Panc1 (cell line): ENCODE data around the gene NDUFB1. TPM values are rescaled to one million over a fixed set of nuclear protein-coding genes. Genes with fewer than 3 reads are reported as not detected.
A peak's percentile ranks its signal among the peaks of the same experiment; 100 is the strongest.

Experiments used
- ATAC-seq: fragments of 200-7000 bp; cut with Tn5 transposase; 2 replicates; pipeline ENCODE4 v1.9.1; 2020; ENCODE audit warnings: mild to moderate bottlenecking, moderate library complexity
- BruUV-seq: library from RNA; stranded (reverse); fragments of 400-500 nt; replicated peaks from 2 replicates; lab custom pipeline; 2021; lab: Mats Ljungman, UMichigan
- CTCF ChIA-PET: fragments of 300-600 bp; sonication (Branson Sonifier 250); formaldehyde crosslinking; loops from one replicate; lab custom pipeline; 2022; ENCODE audit warnings: antibody characterized with exemption; lab: Charles Lee
- POLR2A ChIA-PET: fragments of 300-600 bp; sonication (Branson Sonifier 250); formaldehyde crosslinking; loops from one replicate; lab custom pipeline; 2022; ENCODE audit warnings: antibody characterized with exemption; lab: Charles Lee
- DNase-seq: peaks from one replicate; pipeline ENCODE4 v3.0.0-alpha.2; 2010; ENCODE audit warnings: low read depth, low spot score
- H3K27ac ChIP-seq: 2 replicates; pipeline ENCODE4 v1.5.1; 2011; ENCODE audit warnings: mild to moderate bottlenecking, low read length, inconsistent platforms
- H3K27me3 ChIP-seq: fragments of 200-500 bp; sonication (Bioruptor generic); 2 replicates; pipeline ENCODE4 v1.6.0; 2014; ENCODE audit warnings: low read length, inconsistent platforms; ENCODE audit not compliant: control insufficient read depth, insufficient read depth
- H3K36me3 ChIP-seq: fragments of 200-500 bp; sonication (Bioruptor generic); 2 replicates; pipeline ENCODE4 v1.5.1; 2014; ENCODE audit warnings: inconsistent platforms, mild to moderate bottlenecking, low read length, moderate library complexity; ENCODE audit not compliant: control insufficient read depth, insufficient read depth
- H3K4me1 ChIP-seq: 2 replicates; pipeline ENCODE4 v1.5.1; 2011; ENCODE audit warnings: inconsistent platforms, mild to moderate bottlenecking, low read length, moderate library complexity; ENCODE audit not compliant: control insufficient read depth, insufficient read depth
- H3K4me3 ChIP-seq, 2 experiments: 2 replicates each; pipeline ENCODE4 v1.5.1; 2011 to 2012; ENCODE audit warnings: low read depth in 2 of 2, low read length in 2 of 2, mild to moderate bottlenecking in 2 of 2, inconsistent platforms in 1 of 2, moderate library complexity in 1 of 2
- H3K9me3 ChIP-seq: fragments of 200-500 bp; sonication (Bioruptor generic); 2 replicates; pipeline ENCODE4 v1.5.1; 2014; ENCODE audit warnings: low read depth, mild to moderate bottlenecking, inconsistent platforms, low read length, moderate library complexity; ENCODE audit not compliant: control insufficient read depth, insufficient read depth
- POLR2AphosphoS5 ChIP-seq: IDR thresholded peaks from 2 replicates; pipeline ENCODE4 v1.6.1; 2012; ENCODE audit warnings: mild to moderate bottlenecking, low read depth, low read length, moderate library complexity
- REST ChIP-seq, 2 experiments: IDR thresholded peaks; 2 replicates each; pipeline ENCODE4 v1.6.1; 2011 to 2012; ENCODE audit warnings: low read depth in 2 of 2, control low read depth in 1 of 2, low read length in 1 of 2, mild to moderate bottlenecking in 1 of 2, moderate library complexity in 1 of 2; ENCODE audit not compliant: insufficient read depth in 1 of 2
- SIN3A ChIP-seq: IDR thresholded peaks from 2 replicates; pipeline ENCODE4 v1.6.1; 2012; ENCODE audit warnings: low read depth, mild to moderate bottlenecking, low read length, moderate library complexity, borderline replicate concordance; ENCODE audit not compliant: insufficient read depth
- TCF7L2 ChIP-seq: IDR thresholded peaks from 2 replicates; pipeline ENCODE4 v1.6.1; 2011; ENCODE audit warnings: mild to moderate bottlenecking, low read depth, low read length, inconsistent platforms
- in situ Hi-C: cut with HindIII; loops from 2 replicates; pipeline ENCODE4 v1.10.0; 2016; ENCODE audit warnings: low sequenced_read_pairs, low pct_unique_long_range_greater_than_20kb
- intact Hi-C: fragments of 100-400 bp; cut with micrococcal nuclease; formaldehyde crosslinking; loops from one replicate; pipeline ENCODE4 v1.10.0; 2022; ENCODE audit not compliant: unreplicated experiment
- total RNA-seq: library from RNA; stranded (reverse); gene quantifications from one replicate; pipeline ENCODE4 v1.2.1, GENCODE V29; 2021; ENCODE audit not compliant: unreplicated experiment
- TF ChIP-seq, protein P1 (sequence below): fragments of 450-650 bp; IDR thresholded peaks from 2 replicates; pipeline ENCODE4 v1.5.1; 2017; ENCODE audit warnings: mild to moderate bottlenecking

NDUFB1 gene
- total RNA-seq, 1 experiment from 2014 or later, result 126 TPM

DNA sequence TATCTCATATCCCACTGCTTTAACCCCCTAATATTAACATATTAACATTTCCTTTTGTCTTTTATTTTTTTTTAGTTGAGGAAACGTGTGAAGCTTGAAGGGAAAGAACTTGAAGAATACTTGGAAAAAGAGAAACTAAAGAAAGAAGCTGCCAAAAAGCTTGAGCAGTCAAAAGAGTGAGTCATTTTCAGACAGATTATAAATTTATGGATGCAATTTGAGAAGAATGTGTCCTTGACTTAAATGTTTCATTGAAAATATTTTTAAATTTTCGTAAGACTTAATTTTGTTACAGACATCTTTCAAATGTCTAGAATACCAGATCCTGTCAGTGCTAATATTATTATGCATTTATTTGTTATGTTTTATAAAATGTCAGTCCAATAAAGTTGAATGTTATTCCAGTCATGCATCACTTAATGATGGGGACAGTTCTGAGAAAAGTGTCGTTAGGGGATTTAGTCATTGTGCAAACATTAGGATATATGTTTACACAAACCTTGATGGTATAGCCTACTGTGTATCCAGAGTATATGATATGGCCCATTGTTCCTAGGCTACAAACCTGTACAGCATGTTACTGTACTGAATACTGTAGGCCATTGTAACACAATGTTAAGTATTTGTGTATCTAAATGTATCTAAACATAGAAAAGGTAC lies 32.9 kb upstream of the NDUFB1 start:
- Histone ChIP-seq H3K36me3 (peaks cover 21% of the 10 kb centered on the region), H3K4me1 (peaks cover 5% of the 10 kb centered on the region), H3K27ac (peak overlapping the region; percentile 39; the same call in 1 of the 2 replicates), H3K4me3 (no peak overlapping the region), H3K27me3 (no peaks in the 10 kb centered on the region), H3K9me3 (no peaks in the 10 kb centered on the region)
- ChIA-PET CTCF (no interaction called here), POLR2A (no interaction called here)
- in situ Hi-C loops, result no loop called here
- intact Hi-C loops, result no loop called here
- TF ChIP-seq SIN3A (no peak), REST (IDR thresholded peaks at IDR 0.05; ENCODE audit: insufficient read depth in 1 of 2, low read depth in 2 of 2, low read length in 1 of 2) (no peak), POLR2AphosphoS5 (no peak), TCF7L2 (no peak)
- TF ChIP-seq, protein P1, sequence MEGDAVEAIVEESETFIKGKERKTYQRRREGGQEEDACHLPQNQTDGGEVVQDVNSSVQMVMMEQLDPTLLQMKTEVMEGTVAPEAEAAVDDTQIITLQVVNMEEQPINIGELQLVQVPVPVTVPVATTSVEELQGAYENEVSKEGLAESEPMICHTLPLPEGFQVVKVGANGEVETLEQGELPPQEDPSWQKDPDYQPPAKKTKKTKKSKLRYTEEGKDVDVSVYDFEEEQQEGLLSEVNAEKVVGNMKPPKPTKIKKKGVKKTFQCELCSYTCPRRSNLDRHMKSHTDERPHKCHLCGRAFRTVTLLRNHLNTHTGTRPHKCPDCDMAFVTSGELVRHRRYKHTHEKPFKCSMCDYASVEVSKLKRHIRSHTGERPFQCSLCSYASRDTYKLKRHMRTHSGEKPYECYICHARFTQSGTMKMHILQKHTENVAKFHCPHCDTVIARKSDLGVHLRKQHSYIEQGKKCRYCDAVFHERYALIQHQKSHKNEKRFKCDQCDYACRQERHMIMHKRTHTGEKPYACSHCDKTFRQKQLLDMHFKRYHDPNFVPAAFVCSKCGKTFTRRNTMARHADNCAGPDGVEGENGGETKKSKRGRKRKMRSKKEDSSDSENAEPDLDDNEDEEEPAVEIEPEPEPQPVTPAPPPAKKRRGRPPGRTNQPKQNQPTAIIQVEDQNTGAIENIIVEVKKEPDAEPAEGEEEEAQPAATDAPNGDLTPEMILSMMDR, result no peak
- no TSS peak for BruUV-seq
- DNase-seq (no peak), ATAC-seq (peak; percentile 95)

- CTCF ChIA-PET, result no interaction called here
- BruUV-seq, result no TSS peak
- peak overlapping the region; percentile 34; the same call in 1 of the 2 replicates for H3K27ac ChIP-seq
- in situ Hi-C loops (no loop called here), intact Hi-C loops (no loop called here)
- TF ChIP-seq POLR2AphosphoS5, result no peak
- no peak for TF ChIP-seq SIN3A
- no peak for TF ChIP-seq REST (IDR thresholded peaks at IDR 0.05; ENCODE audit: insufficient read depth in 1 of 2, low read depth in 2 of 2, low read length in 1 of 2)
- TF ChIP-seq, protein P1, result no peak
- TF ChIP-seq TCF7L2, result no peak
- H3K4me1 ChIP-seq, result peaks cover 5% of the 10 kb centered on the region
- no peak overlapping the region for H3K4me3 ChIP-seq
- H3K9me3 ChIP-seq, result no peaks in the 10 kb centered on the region
- ATAC-seq (no peak), DNase-seq (no peak)
- POLR2A ChIA-PET, result no interaction called here
- H3K27me3 ChIP-seq, result no peaks in the 10 kb centered on the region
- H3K36me3 ChIP-seq, result peaks cover 19% of the 10 kb centered on the region
Observed at GRCh38 chr14:92153581-92153980, 32.1 kb upstream of the NDUFB1 start.
